Fibroblast of lung (primary cell): ENCODE data around the gene CEP120. TPM values are rescaled to one million over a fixed set of nuclear protein-coding genes. Genes with fewer than 3 reads are reported as not detected.

ENCODE experiments used
- DNase-seq, 2 donors: peaks; one replicate each; pipeline versions ENCODE4 v3.0.0 to v3.0.0-alpha.2; 2010; ENCODE audit warnings: low read depth in 2 of 2
- H2AFZ ChIP-seq: 2 replicates; pipeline ENCODE4 v1.5.1; 2012; ENCODE audit warnings: low read length, control low read depth, inconsistent platforms
- H3K27ac ChIP-seq: 2 replicates; pipeline ENCODE4 v1.5.1; 2011; ENCODE audit warnings: low read length, control low read depth; ENCODE audit not compliant: insufficient read depth
- H3K27me3 ChIP-seq: 2 replicates; pipeline ENCODE4 v1.5.1; 2011; ENCODE audit warnings: mild to moderate bottlenecking, low read length; ENCODE audit not compliant: control insufficient read depth, insufficient read depth
- H3K36me3 ChIP-seq: 2 replicates; pipeline ENCODE4 v1.5.1; 2011; ENCODE audit warnings: low read length; ENCODE audit not compliant: control insufficient read depth, insufficient read depth
- H3K4me1 ChIP-seq: 2 replicates; pipeline ENCODE4 v1.5.1; 2011; ENCODE audit warnings: low read length; ENCODE audit not compliant: control insufficient read depth, insufficient read depth; ENCODE audit errors: extremely low read depth
- H3K4me2 ChIP-seq: 2 replicates; pipeline ENCODE4 v1.5.1; 2011; ENCODE audit warnings: low read length, control low read depth; ENCODE audit not compliant: insufficient read depth; ENCODE audit errors: extremely low read depth
- H3K4me3 ChIP-seq, 4 experiments: fragments of 200-600 bp in 1 of 4; sonication (generic) in 1 of 4; replicated peaks in 1 of 4; 2 replicates each; pipeline ENCODE4 v1.5.1; 2011 to 2016; ENCODE audit warnings: low read length in 4 of 4, low read depth in 3 of 4, mild to moderate bottlenecking in 3 of 4, control low read depth in 2 of 4, inconsistent platforms in 1 of 4, mixed read lengths in 1 of 4; ENCODE audit not compliant: insufficient read depth in 1 of 4; ENCODE audit errors: control extremely low read depth in 1 of 4
- H3K79me2 ChIP-seq: 2 replicates; pipeline ENCODE4 v1.5.1; 2012; ENCODE audit warnings: mild to moderate bottlenecking, low read length, inconsistent platforms; ENCODE audit not compliant: control insufficient read depth, insufficient read depth
- H3K9ac ChIP-seq: 2 replicates; pipeline ENCODE4 v1.5.1; 2011; ENCODE audit warnings: mild to moderate bottlenecking, low read length, control low read depth; ENCODE audit not compliant: insufficient read depth
- H3K9me3 ChIP-seq: 2 replicates; pipeline ENCODE4 v1.5.1; 2012; ENCODE audit warnings: low read depth, low read length; ENCODE audit not compliant: control insufficient read depth, insufficient read depth
- H4K20me1 ChIP-seq: 2 replicates; pipeline ENCODE4 v1.5.1; 2011; ENCODE audit warnings: low read length; ENCODE audit not compliant: control insufficient read depth, insufficient read depth; ENCODE audit errors: extremely low read depth
- EZH2 ChIP-seq: IDR thresholded peaks from 2 replicates; pipeline ENCODE4 v1.5.1; 2012; ENCODE audit warnings: low read length, control low read depth, mild to moderate bottlenecking; ENCODE audit errors: missing control alignments
- polyA plus RNA-seq, 2 donors: library from polyadenylated mRNA; depleted of rRNA in 1 of 2; stranded (reverse) in 1 of 2; unstranded in 1 of 2; fragments of >200 nt; gene quantifications; 2 replicates each; pipeline ENCODE4 v1.2.1, GENCODE V29; 2011 to 2012; ENCODE audit warnings: missing spikeins in 1 of 2
- total RNA-seq: library from RNA; depleted of rRNA; stranded (reverse); fragments of >200 nt; gene quantifications from 2 replicates; pipeline ENCODE4 v1.2.1, GENCODE V29; 2014
- TF ChIP-seq, protein P1 (sequence below), 2 donors: IDR thresholded peaks in 1 of 2; conservative IDR thresholded peaks in 1 of 2; 1 replicate in 1 of 2; 2 replicates in 1 of 2; pipeline ENCODE4 v1.5.1; 2011 to 2012; ENCODE audit warnings: low read length in 2 of 2, control low read depth in 1 of 2, inconsistent platforms in 1 of 2, low read depth in 1 of 2, mild to moderate bottlenecking in 1 of 2

The CEP120 gene
- total and polyA plus RNA-seq, 2 donors (not counting 1 experiment from before 2014, with no cell fraction given): 14.8 to 22.3 TPM

DNA sequence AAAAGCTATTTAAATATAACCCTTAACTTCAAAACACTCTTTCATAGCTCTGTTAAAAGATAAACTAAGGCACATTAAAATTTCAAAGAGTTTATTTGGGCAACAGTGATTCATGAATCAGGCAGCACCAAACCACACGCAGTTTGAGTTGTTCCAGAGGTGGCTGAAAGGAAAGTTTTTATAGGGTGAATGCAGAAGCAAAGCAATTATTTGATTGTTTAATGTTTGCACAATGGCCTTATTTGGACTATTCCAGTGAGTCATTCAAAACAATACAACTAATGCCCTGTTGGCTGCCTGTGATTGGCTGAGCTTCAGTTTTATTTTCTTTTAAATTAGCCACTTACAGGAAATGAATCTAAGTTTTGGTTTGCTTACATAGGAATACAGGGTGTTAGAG, 125.3 kb downstream of the CEP120 start:
- H3K79me2 ChIP-seq: no peaks in the 10 kb centered on the region
- H3K9me3 ChIP-seq: no peaks in the 10 kb centered on the region
- no peak overlapping the region for H2AFZ ChIP-seq
- H3K4me1 ChIP-seq: no peaks in the 10 kb centered on the region
- no peaks in the 10 kb centered on the region for H4K20me1 ChIP-seq
- no peak overlapping the region for H3K4me3 ChIP-seq
- no peak overlapping the region for H3K9ac ChIP-seq
- H3K36me3 ChIP-seq: no peaks in the 10 kb centered on the region
- H3K4me2 ChIP-seq: no peak overlapping the region
- peak; percentile 15 to 37 for DNase-seq
- no peaks in the 10 kb centered on the region for H3K27me3 ChIP-seq
- TF ChIP-seq, protein P1, sequence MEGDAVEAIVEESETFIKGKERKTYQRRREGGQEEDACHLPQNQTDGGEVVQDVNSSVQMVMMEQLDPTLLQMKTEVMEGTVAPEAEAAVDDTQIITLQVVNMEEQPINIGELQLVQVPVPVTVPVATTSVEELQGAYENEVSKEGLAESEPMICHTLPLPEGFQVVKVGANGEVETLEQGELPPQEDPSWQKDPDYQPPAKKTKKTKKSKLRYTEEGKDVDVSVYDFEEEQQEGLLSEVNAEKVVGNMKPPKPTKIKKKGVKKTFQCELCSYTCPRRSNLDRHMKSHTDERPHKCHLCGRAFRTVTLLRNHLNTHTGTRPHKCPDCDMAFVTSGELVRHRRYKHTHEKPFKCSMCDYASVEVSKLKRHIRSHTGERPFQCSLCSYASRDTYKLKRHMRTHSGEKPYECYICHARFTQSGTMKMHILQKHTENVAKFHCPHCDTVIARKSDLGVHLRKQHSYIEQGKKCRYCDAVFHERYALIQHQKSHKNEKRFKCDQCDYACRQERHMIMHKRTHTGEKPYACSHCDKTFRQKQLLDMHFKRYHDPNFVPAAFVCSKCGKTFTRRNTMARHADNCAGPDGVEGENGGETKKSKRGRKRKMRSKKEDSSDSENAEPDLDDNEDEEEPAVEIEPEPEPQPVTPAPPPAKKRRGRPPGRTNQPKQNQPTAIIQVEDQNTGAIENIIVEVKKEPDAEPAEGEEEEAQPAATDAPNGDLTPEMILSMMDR (conservative IDR thresholded peaks at IDR 0.05 in 1 of 2, IDR thresholded peaks at IDR 0.05 in 1 of 2; ENCODE audit: low read depth in 1 of 2, low read length in 2 of 2): no peak
- TF ChIP-seq EZH2: no peak
- H3K27ac ChIP-seq: no peak overlapping the region

DNA sequence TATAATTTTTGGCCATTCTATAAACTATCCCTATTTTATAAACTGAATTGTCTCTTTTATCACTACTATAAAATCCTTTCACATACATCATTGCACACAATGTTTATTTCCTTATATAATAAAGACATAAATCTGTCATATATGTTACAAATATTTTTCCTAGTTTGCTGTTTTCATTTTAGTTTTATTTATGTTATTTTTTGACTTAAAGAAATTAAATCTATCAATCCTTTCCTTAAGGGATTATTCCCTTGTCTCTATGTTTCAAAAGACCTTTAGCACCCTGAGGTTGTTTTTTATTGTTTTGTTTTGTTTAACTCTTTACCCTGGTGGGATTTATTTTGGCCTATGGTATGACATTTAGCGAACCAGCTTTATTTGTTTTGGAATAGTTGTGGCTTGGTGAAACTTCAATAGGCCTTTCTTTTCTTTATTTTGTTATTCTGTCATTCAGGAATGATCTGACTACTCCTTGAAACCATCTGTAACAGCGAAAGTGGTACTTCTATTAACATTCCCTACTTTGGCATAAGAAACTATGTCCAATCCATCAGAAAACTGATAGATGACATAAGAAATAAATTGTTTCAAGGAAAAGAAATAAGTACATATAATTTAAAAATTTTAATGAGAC, 125.9 kb downstream of the CEP120 start:
- Histone ChIP-seq H2AFZ (no peak overlapping the region), H3K27me3 (no peaks in the 10 kb centered on the region), H3K4me1 (no peaks in the 10 kb centered on the region), H3K36me3 (no peaks in the 10 kb centered on the region), H3K4me3 (no peak overlapping the region), H3K79me2 (no peaks in the 10 kb centered on the region), H3K4me2 (no peak overlapping the region), H3K9me3 (no peaks in the 10 kb centered on the region), H4K20me1 (no peaks in the 10 kb centered on the region), H3K27ac (no peak overlapping the region), H3K9ac (no peak overlapping the region)
- DNase-seq: no peak
- no peak for TF ChIP-seq EZH2
- TF ChIP-seq, protein P1 (conservative IDR thresholded peaks at IDR 0.05 in 1 of 2, IDR thresholded peaks at IDR 0.05 in 1 of 2; ENCODE audit: low read depth in 1 of 2, low read length in 2 of 2): no peak

Other genes starting within 250 kb of the CEP120 start
- gene CSNK1G3, start 88.8 kb upstream of the CEP120 start, total RNA-seq: 57.0 and 60.1 TPM in 2 replicates
- 28.4 and 31.9 TPM in 2 replicates for gene CSNK1G3, start 88.8 kb upstream of the CEP120 start, polyA plus RNA-seq